GM21723 (cell line): ENCODE results near the gene OR52E4.

ENCODE experiments used
- ATAC-seq: cut with Tn5 transposase; IDR thresholded peaks from one replicate; pipeline ENCODE4 v1.9.1; 2021; ENCODE audit warnings: mild to moderate bottlenecking, moderate library complexity; ENCODE audit not compliant: unreplicated experiment

OR52E4 gene

GRCh38 chr11:5880329-5880728 is at the start of gene OR52E4:
Gene OR52E4 (plus strand): TSS chr11:5880629. CDS start chr11:5884293, 3,664 bp downstream.
- no peak for ATAC-seq

GRCh38 chr11:5831196-5831829 is 49.1 kb upstream of the OR52E4 start:
- ATAC-seq = no peak

DNA sequence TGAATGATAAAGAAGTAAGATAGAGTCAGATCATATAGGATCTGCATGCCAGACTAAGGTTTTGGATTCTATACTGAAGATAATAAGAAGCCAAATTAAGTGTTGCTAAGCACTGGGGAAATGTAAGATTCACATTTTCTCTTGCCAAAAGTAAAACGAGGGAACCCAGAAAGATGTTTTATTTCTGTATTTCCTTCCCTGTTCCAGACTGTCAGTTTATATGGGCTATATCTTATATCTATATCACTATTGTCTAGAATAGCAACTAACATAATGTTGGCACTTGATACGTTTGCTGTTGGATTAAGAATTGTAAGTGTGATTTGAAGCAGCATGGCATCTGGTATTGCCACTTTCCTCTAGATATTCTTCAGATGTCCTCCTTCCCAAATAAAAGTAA is 47.0 kb upstream of the OR52E4 start:
- ATAC-seq = no peak

DNA sequence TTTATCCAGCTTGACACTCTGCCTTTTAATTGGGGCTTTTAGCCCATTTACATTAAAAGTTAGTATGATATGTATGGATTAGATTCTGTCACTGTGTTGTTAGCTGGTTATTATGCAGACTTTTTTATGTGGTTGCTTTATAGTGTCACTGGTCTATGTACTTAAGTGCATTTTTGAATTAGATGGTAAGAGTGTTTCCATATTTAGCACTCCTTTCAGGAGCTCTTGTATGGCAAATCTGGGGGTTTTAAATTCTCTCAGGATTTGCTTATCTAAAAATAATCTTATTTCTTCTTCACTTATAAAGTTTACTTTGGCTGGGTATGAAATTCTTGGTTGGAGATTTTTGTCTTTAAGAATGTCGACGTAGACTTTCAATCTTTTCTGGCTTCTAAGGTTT is 42.7 kb upstream of the OR52E4 start:
- no peak for ATAC-seq

GRCh38 chr11:5841797-5842196 is 38.6 kb upstream of the OR52E4 start, which contains the start of gene OR52E6:
Gene OR52E6 (minus strand): TSS chr11:5841897. CDS start chr11:5841897, 0 bp downstream.
- ATAC-seq = no peak

- no peak for ATAC-seq
Observed at GRCh38 chr11:5846701-5847100, 33.7 kb upstream of the OR52E4 start.

DNA sequence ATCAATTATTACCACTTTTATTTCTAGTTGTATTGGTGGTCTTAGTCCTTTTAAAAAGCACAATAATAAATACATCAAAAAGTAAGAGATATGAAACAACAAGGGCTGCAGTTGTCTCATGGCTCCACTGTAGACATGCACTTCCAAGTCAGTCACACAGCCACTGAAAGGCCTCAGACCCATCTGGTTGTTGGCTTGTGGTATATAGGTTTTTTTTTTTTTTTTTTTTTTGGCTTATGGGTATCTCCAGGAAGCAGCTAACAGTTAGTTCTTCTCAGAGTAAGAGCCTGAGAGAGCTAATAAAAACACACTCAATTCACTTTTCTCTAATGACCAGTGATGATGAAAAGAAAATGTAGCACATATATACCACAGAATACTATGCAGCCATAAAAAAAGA is 32.7 kb upstream of the OR52E4 start:
- no peak for ATAC-seq

GRCh38 chr11:5851002-5851401 is 29.4 kb upstream of the OR52E4 start:
- no peak for ATAC-seq

DNA sequence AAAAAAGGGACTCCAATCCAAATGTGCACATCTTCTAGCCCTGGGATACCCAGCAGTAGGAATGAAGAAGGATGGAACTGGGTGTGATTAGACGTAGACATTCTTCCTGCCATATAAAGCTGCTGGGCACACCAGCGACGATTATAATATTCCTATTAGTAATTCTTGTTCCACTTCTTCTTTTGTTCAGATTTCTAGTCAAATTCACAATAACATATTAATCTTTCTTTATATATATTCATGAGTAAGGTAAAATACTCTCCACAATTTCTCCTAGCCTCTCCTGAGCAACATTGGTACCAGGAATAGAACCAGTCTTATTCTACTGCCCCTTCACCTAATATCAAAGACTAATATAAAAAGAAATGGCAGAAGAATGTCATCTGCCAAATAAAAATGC is 22.8 kb upstream of the OR52E4 start, which contains the start of gene OR52E8:
OR52E8 (minus strand) TSS at position 101 of the 400 bp plus-strand sequence; CDS start at position 101, 0 bp downstream.
- no peak for ATAC-seq

- no peak for ATAC-seq
Observed at GRCh38 chr11:5865826-5866225, 14.6 kb upstream of the OR52E4 start.

DNA sequence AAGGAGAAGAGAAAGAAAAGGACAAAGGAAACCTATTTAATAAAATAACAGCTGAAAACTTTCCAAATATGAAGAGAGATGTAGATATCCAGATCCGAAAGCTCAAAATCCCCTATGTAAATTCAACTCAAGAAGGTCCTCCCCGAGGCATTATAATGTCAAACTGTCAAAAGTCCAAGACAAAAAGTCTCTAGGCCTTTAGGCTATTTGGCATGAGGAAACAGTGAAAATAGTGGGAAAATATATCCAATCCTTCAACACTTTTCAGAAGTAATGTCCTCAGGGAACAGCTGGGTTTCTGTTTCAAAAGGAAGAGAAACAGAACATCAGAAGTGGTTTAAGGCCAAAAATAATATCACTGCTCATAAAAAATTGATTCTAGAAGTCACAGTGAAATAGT is 1.9 kb upstream of the OR52E4 start:
- no peak for ATAC-seq

- ATAC-seq = no peak
Observed at GRCh38 chr11:5881756-5882155, 1.3 kb downstream of the OR52E4 start.

DNA sequence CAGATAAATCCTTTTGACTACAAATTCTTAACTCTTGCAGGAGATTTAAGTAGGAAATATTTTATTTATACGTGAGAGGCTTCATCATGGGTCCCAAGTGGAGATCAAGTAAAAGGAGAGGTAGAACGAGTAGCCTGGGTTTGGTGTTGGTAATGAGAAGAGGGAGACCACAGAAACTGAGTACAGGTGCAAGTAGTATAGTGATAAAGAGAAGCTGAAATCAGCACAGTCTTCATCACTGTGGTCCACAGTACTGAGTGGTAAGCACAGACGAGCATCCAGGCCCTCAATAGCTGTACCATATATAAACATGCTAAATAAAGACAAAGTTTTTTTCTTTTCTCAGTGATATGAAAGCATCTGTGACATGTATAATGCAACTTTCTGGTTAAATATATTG is 6.7 kb downstream of the OR52E4 start:
- ATAC-seq = no peak

DNA sequence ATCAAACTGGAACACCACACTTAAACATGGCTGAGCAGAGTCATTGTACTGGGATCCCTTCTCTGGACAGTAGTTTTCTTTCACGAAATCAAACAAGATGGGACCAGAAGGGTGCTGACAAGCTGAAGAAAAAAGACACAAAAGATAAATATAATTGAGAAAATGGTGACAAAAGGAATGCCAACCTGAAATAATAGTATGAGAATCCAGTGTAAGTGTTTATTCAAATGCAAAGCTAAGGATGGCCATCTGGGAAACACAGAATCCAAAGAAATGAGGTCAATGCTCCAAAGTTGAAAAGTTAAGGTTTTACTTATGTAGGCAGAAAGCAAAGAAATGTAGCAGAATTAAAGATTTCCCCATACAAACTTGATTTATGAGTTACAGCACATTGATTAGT is 7.2 kb downstream of the OR52E4 start:
- no peak for ATAC-seq

DNA sequence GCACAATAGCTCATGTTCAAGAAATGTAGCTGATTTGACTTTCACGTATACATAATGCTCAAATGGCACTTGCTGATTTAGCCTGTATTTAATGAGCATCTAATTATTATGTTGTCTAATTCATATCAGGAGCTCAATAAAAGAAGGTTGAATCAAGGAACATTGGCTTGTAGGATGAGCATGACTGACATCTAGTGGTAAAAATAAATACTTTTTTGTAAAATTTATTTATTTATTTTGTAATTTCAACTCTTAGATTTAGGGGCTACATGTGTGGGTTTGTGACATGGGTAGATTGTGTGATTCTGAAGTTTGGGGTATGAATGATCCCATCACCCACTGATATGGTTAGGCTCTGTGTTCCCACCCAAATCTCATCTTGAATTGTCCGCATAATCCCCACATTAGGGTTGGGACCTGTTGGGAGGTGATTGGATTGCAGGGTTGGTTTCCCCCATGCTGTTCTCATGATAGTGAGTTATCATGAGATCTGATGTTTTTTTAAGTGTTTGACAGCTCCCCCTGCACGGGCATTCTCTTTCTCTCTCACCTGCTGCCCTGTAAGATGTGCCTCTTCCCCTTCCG is 10.9 kb downstream of the OR52E4 start:
- ATAC-seq = no peak

GRCh38 chr11:5892908-5893307 is 12.5 kb downstream of the OR52E4 start, which contains the start of gene OR52E5:
Gene OR52E5 (plus strand): TSS chr11:5893208. CDS start chr11:5900777, 7,569 bp downstream.
- ATAC-seq = no peak

DNA sequence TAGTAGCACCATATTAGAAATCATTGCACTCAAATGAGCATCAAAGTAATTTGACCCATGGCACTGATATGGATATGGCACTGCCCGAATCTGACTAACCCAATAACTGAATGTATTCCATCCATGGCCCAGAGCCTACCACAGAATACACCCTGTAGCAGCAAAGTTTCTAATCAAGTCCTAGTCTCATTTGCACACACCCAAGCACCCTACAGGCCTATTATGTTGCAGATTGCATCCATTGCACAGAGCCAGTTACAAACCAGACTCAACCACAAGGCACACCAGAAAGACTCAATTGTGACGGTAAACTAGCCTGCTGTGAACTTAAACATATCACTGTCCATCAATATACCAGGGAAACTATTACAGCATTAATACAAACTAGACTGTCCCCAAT is 19.1 kb downstream of the OR52E4 start:
- ATAC-seq = no peak

GRCh38 chr11:5910540-5910939 is 30.1 kb downstream of the OR52E4 start:
- no peak for ATAC-seq

DNA sequence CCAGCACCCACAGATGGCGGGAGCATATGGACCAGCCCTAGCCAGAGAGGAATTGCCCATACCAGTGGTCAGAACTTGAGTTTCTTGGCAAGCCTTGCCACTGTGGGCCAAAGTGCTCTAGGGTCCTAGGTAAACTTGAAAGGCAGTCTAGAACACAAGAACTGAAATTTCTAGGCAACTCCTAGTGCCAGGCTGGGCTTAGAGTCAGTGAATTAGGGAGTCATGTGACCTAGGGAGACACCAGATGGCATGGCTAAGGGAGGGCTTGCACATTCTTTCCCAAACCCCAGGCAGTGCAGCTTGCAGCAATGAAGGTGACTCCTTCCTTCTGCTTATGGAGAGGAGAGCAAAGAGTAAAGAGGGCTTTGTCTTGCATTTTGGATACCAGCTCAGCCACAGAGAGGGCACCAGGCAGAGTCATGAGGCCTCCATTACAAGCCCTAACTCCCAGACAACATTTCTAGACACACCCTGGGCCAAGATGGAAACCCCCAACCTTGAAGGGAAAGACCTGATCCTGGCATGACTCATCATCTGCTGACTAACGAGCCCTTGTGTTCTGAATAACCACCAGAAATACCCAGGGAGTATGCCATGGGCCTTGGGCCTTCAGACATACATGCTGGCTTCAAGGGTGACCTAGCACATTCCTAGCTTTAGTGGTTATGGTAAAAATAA is 42.5 kb downstream of the OR52E4 start:
- ATAC-seq = peak; percentile 78

DNA sequence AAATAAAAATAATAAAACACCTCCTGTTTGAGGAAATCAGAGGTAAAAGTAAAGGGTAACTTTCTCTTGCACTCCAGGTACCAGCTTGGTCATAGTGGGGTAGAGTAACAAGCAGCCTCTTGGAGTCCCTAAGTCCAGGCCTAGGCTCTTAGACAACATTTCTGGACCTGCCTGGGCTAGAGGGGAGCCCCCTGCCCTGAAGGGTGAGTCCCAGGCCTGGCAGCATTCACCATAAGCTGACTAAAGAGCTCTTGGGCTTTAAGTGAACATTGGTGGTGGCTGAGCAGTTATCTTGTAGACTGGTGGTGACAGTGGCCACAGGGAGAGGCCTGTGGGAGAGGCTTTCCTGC is 43.0 kb downstream of the OR52E4 start:
- ATAC-seq = peak; percentile 61

GRCh38 chr11:5923794-5924193 is 43.4 kb downstream of the OR52E4 start:
- peak; percentile 30 for ATAC-seq

GRCh38 chr11:5928271-5928670 is 47.8 kb downstream of the OR52E4 start:
- ATAC-seq = no peak
